GM12878 (cell line): ENCODE data around the gene PCBP4. TPM values are rescaled to one million over a fixed set of nuclear protein-coding genes. Genes with fewer than 3 reads are reported as not detected.

ENCODE experiments used
- FOXK2 ChIP-seq: fragments of 450-650 bp; IDR thresholded peaks from 2 replicates; pipeline ENCODE4 v1.6.1; 2017; ENCODE audit warnings: mild to moderate bottlenecking, moderate library complexity
- JUNB ChIP-seq: IDR thresholded peaks from 2 replicates; pipeline ENCODE4 v1.6.1; 2016; ENCODE audit warnings: antibody characterized with exemption, mild to moderate bottlenecking
- KAT2A ChIP-seq: conservative IDR thresholded peaks from 2 replicates; pipeline ENCODE4 v1.6.1; 2011; ENCODE audit warnings: low read depth, low read length; ENCODE audit not compliant: control insufficient read depth
- MLLT1 ChIP-seq: fragments of 450-650 bp; IDR thresholded peaks from 2 replicates; pipeline ENCODE4 v1.6.1; 2016; ENCODE audit warnings: mild to moderate bottlenecking
- MTA3 ChIP-seq: IDR thresholded peaks from 2 replicates; pipeline ENCODE4 v1.6.1; 2012; ENCODE audit warnings: low read length, inconsistent platforms, borderline replicate concordance
- NFYB ChIP-seq: IDR thresholded peaks from 2 replicates; pipeline ENCODE4 v1.6.1; 2011; ENCODE audit warnings: low read depth, mild to moderate bottlenecking, low read length, improper control_type of control experiment, moderate library complexity; ENCODE audit not compliant: insufficient read depth
- NR2F1 ChIP-seq: fragments of 450-650 bp; conservative IDR thresholded peaks from 2 replicates; pipeline ENCODE4 v1.6.1; 2017; ENCODE audit warnings: mild to moderate bottlenecking
- NRF1 ChIP-seq: conservative IDR thresholded peaks from 2 replicates; pipeline ENCODE4 v1.6.1; 2011; ENCODE audit warnings: mild to moderate bottlenecking, low read depth, low read length, improper control_type of control experiment
- POLR2AphosphoS2 ChIP-seq: IDR thresholded peaks from 2 replicates; pipeline ENCODE4 v1.6.1; 2011; ENCODE audit warnings: low read depth, mild to moderate bottlenecking, low read length, improper control_type of control experiment, moderate library complexity
- RB1 ChIP-seq: fragments of 450-650 bp; formaldehyde crosslinking; IDR thresholded peaks from 2 replicates; pipeline ENCODE4 v1.6.1; 2017; ENCODE audit warnings: mild to moderate bottlenecking, borderline replicate concordance
- REST ChIP-seq: IDR thresholded peaks from 2 replicates; pipeline ENCODE4 v1.6.1; 2012; ENCODE audit warnings: mild to moderate bottlenecking, low read depth, low read length
- SIX5 ChIP-seq: IDR thresholded peaks from 2 replicates; pipeline ENCODE4 v1.6.1; 2011; ENCODE audit warnings: mild to moderate bottlenecking, low read depth, low read length, moderate library complexity; ENCODE audit not compliant: severe bottlenecking
- SREBF2 ChIP-seq: IDR thresholded peaks from 2 replicates; pipeline ENCODE4 v1.6.1; 2012; ENCODE audit warnings: mild to moderate bottlenecking, low read length
- STAT1 ChIP-seq: fragments of 450-650 bp; conservative IDR thresholded peaks from 2 replicates; pipeline ENCODE4 v1.6.1; 2014; ENCODE audit warnings: antibody characterized with exemption, mild to moderate bottlenecking
- TCF7 ChIP-seq: IDR thresholded peaks from 2 replicates; pipeline ENCODE4 v1.6.1; 2014; ENCODE audit warnings: antibody characterized with exemption, borderline replicate concordance
- ZNF622 ChIP-seq: fragments of 450-650 bp; IDR thresholded peaks from 2 replicates; pipeline ENCODE4 v1.6.1; 2017; ENCODE audit warnings: mild to moderate bottlenecking, inconsistent platforms
- polyA plus RNA-seq, 11 experiments: library from polyadenylated mRNA; depleted of rRNA in 4 of 11; unstranded in 6 of 11; stranded (reverse) in 5 of 11; fragments of >200 nt; fragmentation: Nextera tagmentation in 4 of 11; fragmentation: Illumina TruSeq in 1 of 11; extraction: Ambion mirVana in 4 of 11; extraction: Trizol in 1 of 11; gene quantifications; 1 replicate in 1 of 11; 2 replicates in 10 of 11; pipeline versions ENCODE4 v1.2.1 to v1.2.3, GENCODE V29; 2011 to 2016; ENCODE audit warnings: inconsistent platforms in 2 of 11, missing spikeins in 2 of 11, low read depth in 1 of 11
- total RNA-seq, 4 experiments: library from RNA; depleted of rRNA in 3 of 4; stranded (reverse); fragments of >200 nt in 3 of 4; fragmentation: Illumina TruSeq in 1 of 4; extraction: Trizol in 1 of 4; gene quantifications; 2 replicates each; pipeline versions ENCODE4 v1.2.1 to v1.2.3, GENCODE V29; 2013 to 2021
- TF ChIP-seq, protein P1 (sequence below): fragments of 450-650 bp; IDR thresholded peaks from 2 replicates; pipeline ENCODE4 v1.6.1; 2017; ENCODE audit warnings: mild to moderate bottlenecking, moderate library complexity
- TF ChIP-seq, protein P2 (sequence below): IDR thresholded peaks from 2 replicates; pipeline ENCODE4 v1.6.1; 2012; ENCODE audit warnings: low read depth, low read length, improper control_type of control experiment
- TF ChIP-seq, protein P3 (sequence below), 3 experiments: IDR thresholded peaks in 2 of 3; conservative IDR thresholded peaks in 1 of 3; 2 replicates each; pipeline ENCODE4 v1.5.1; 2011; ENCODE audit warnings: low read depth in 3 of 3, low read length in 3 of 3, mild to moderate bottlenecking in 3 of 3, control low read depth in 2 of 3, moderate library complexity in 2 of 3, inconsistent platforms in 1 of 3, mixed read lengths in 1 of 3; ENCODE audit not compliant: control insufficient read depth in 2 of 3, insufficient read depth in 1 of 3; ENCODE audit errors: extremely low read depth in 1 of 3

PCBP4 gene
- total and polyA plus RNA-seq, 10 of the 15 experiments (the other 5 are each of a cell fraction or from before 2014, with no cell fraction given), result 0.05 to 14.5 (median 4.2) TPM

DNA sequence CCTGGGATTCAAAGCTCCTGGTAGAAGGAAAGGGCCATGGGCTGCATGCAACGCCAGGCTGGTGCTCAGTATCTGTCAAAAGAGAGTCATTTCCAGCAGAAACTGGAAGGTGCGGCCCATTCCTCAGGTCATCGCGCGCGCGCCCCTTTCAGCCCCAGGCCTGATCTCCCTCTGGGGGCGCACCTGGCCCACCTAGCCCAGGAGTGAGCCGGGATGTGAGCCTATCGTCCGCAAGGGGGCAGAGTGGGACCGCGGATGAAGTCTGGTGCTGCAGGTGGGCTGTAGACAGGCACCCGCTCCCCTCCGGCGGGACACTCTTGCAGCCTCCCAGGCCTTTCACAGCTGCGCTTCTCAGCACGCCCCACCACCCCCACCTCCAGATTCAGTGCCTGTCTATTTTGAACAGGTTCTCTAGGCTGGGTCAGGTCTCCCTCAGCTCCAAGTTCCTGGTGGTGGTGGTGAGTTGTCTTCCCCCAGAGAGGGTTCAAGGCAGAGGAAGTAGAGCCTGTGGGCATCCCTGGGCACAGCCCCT, 34.3 kb upstream of the PCBP4 start (continued):
- no peak for TF ChIP-seq REST
- TF ChIP-seq KAT2A, result no peak
- no peak for TF ChIP-seq POLR2AphosphoS2
- no peak for TF ChIP-seq NR2F1
- TF ChIP-seq MLLT1, result no peak
- TF ChIP-seq NFYB, result no peak
- TF ChIP-seq RB1, result peak; percentile 84; the same call in 1 of the 2 replicates
- TF ChIP-seq SREBF2, result no peak
- TF ChIP-seq STAT1, result 0 out of 2 replicates have a peak, but pooled peaks have one; percentile 39
- no peak for TF ChIP-seq SIX5
- no peak for TF ChIP-seq MTA3
- TF ChIP-seq JUNB, result no peak
- TF ChIP-seq, protein P1, sequence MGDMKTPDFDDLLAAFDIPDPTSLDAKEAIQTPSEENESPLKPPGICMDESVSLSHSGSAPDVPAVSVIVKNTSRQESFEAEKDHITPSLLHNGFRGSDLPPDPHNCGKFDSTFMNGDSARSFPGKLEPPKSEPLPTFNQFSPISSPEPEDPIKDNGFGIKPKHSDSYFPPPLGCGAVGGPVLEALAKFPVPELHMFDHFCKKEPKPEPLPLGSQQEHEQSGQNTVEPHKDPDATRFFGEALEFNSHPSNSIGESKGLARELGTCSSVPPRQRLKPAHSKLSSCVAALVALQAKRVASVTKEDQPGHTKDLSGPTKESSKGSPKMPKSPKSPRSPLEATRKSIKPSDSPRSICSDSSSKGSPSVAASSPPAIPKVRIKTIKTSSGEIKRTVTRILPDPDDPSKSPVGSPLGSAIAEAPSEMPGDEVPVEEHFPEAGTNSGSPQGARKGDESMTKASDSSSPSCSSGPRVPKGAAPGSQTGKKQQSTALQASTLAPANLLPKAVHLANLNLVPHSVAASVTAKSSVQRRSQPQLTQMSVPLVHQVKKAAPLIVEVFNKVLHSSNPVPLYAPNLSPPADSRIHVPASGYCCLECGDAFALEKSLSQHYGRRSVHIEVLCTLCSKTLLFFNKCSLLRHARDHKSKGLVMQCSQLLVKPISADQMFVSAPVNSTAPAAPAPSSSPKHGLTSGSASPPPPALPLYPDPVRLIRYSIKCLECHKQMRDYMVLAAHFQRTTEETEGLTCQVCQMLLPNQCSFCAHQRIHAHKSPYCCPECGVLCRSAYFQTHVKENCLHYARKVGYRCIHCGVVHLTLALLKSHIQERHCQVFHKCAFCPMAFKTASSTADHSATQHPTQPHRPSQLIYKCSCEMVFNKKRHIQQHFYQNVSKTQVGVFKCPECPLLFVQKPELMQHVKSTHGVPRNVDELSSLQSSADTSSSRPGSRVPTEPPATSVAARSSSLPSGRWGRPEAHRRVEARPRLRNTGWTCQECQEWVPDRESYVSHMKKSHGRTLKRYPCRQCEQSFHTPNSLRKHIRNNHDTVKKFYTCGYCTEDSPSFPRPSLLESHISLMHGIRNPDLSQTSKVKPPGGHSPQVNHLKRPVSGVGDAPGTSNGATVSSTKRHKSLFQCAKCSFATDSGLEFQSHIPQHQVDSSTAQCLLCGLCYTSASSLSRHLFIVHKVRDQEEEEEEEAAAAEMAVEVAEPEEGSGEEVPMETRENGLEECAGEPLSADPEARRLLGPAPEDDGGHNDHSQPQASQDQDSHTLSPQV, result 0 out of 2 replicates have a peak, but pooled peaks have one; percentile 12
- TF ChIP-seq TCF7, result no peak
- TF ChIP-seq FOXK2, result no peak
- no peak for TF ChIP-seq NRF1
- TF ChIP-seq, protein P2, sequence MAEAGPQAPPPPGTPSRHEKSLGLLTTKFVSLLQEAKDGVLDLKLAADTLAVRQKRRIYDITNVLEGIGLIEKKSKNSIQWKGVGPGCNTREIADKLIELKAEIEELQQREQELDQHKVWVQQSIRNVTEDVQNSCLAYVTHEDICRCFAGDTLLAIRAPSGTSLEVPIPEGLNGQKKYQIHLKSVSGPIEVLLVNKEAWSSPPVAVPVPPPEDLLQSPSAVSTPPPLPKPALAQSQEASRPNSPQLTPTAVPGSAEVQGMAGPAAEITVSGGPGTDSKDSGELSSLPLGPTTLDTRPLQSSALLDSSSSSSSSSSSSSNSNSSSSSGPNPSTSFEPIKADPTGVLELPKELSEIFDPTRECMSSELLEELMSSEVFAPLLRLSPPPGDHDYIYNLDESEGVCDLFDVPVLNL, result no peak
- TF ChIP-seq ZNF622, result no peak
- TF ChIP-seq, protein P3, sequence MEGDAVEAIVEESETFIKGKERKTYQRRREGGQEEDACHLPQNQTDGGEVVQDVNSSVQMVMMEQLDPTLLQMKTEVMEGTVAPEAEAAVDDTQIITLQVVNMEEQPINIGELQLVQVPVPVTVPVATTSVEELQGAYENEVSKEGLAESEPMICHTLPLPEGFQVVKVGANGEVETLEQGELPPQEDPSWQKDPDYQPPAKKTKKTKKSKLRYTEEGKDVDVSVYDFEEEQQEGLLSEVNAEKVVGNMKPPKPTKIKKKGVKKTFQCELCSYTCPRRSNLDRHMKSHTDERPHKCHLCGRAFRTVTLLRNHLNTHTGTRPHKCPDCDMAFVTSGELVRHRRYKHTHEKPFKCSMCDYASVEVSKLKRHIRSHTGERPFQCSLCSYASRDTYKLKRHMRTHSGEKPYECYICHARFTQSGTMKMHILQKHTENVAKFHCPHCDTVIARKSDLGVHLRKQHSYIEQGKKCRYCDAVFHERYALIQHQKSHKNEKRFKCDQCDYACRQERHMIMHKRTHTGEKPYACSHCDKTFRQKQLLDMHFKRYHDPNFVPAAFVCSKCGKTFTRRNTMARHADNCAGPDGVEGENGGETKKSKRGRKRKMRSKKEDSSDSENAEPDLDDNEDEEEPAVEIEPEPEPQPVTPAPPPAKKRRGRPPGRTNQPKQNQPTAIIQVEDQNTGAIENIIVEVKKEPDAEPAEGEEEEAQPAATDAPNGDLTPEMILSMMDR (IDR thresholded peaks at IDR 0.05 in 2 of 3, conservative IDR thresholded peaks at IDR 0.05 in 1 of 3; ENCODE audit: control insufficient read depth in 2 of 3, extremely low read depth in 1 of 3, insufficient read depth in 1 of 3, low read depth in 3 of 3, low read length in 3 of 3), result peak; percentile 98 to 99 (median 98)
